ENCODE measurements around the gene ICA1L. TPM values are rescaled to one million over a fixed set of nuclear protein-coding genes. Genes with fewer than 3 reads are reported as not detected.
"Not testable (repeated sequence)": the region's sequence is repeated elsewhere in the genome, so short reads cannot be mapped to it uniquely, and the experiment has no call there.

Gene ICA1L
- total RNA-seq, 1 donor from 2014 or later = 2.7 TPM

DNA sequence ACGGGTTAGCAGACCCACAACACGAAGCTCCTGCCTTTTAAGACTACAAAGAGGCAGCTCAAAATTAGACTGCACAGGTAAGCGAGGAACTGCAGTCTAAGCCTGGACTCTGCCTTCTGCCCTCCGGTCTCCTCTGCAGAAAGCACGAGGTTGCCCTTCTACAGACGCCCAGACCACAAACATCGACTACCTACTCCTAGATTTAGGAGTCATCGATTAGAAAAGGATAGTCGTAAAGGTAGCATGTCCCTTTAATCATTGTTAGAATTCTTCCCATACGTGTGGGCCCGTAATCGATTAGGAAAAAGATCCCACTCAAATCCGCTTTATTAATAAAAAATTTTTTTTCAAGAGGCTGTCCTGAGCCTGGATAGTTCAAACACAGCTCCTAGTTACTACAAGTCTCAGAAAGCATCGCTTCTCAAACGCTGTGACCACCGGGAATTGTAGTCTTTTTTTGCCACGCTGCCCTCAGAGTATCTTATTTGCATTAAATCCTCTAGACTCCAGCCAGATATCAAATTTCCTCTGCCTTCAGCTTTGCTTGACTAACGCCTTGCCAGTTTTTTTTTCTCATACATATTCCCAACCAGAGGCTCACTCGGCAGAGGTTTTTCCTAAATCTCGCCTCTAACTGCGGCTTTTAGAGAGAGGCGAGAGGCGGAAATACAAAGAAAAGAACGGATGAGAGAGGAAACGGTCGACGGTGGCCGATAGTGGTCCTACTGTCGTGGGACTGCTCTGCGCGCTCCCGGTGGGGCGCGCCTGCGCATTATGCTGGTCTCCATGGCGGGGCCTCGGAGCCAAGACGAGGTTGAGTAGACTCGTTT lies 40.2 kb upstream of the ICA1L start, which contains the start of the genes CARF and WDR12:
Gene CARF (plus strand): TSS at position 764 of the 830 bp plus-strand sequence. CDS start 29,628 bp downstream, outside the sequence.
Gene WDR12 (minus strand): TSS at position 162 of the 830 bp plus-strand sequence. CDS start 197 bp downstream, outside the sequence.
- Histone ChIP-seq H3K9me3 (ENCODE audit: insufficient read depth, low read depth, low read length) (no peaks in the 10 kb centered on the region), H3K27me3 (ENCODE audit: insufficient read depth, low read length) (no peaks in the 10 kb centered on the region), H4K20me1 (ENCODE audit: insufficient read depth, low read length) (peaks cover 3% of the 10 kb centered on the region), H3K9ac (ENCODE audit: low read length) (peak within 1 kb of the TSS; percentile 99), H3K27ac (ENCODE audit: low read depth, low read length) (peak within 1 kb of the TSS; percentile 95), H3K4me1 (ENCODE audit: insufficient read depth, low read length) (no peaks in the 10 kb centered on the region), H2AFZ (ENCODE audit: low read depth, low read length) (peak within 1 kb of the TSS; percentile 95), H3K4me3 (ENCODE audit: insufficient read depth, low read depth, low read length) (peak within 1 kb of the TSS; percentile 100), H3K4me2 (ENCODE audit: low read length) (peak within 1 kb of the TSS; percentile 93), H3K79me2 (ENCODE audit: insufficient read depth, low read length) (peaks cover 43% of the 10 kb centered on the region), H3K36me3 (ENCODE audit: insufficient read depth, low read length) (no peaks in the 10 kb centered on the region)
- peak; percentile 13 for FAIRE-seq
- peak; percentile 92 for DNase-seq (ENCODE audit: low read depth)
- Mint-ChIP-seq H3K27ac (ENCODE audit: unreplicated experiment) (peak within 1 kb of the TSS; percentile 90), H3K4me1 (ENCODE audit: low read depth, unreplicated experiment) (peaks cover 8% of the 10 kb centered on the region), H3K27me3 (ENCODE audit: low read depth, unreplicated experiment) (no peaks in the 10 kb centered on the region), H3K36me3 (ENCODE audit: low read depth, unreplicated experiment) (no peaks in the 10 kb centered on the region), H3K9me3 (ENCODE audit: unreplicated experiment) (no peaks in the 10 kb centered on the region), H3K4me3 (ENCODE audit: unreplicated experiment) (peak within 1 kb of the TSS; percentile 99)
- TF ChIP-seq, protein P1, sequence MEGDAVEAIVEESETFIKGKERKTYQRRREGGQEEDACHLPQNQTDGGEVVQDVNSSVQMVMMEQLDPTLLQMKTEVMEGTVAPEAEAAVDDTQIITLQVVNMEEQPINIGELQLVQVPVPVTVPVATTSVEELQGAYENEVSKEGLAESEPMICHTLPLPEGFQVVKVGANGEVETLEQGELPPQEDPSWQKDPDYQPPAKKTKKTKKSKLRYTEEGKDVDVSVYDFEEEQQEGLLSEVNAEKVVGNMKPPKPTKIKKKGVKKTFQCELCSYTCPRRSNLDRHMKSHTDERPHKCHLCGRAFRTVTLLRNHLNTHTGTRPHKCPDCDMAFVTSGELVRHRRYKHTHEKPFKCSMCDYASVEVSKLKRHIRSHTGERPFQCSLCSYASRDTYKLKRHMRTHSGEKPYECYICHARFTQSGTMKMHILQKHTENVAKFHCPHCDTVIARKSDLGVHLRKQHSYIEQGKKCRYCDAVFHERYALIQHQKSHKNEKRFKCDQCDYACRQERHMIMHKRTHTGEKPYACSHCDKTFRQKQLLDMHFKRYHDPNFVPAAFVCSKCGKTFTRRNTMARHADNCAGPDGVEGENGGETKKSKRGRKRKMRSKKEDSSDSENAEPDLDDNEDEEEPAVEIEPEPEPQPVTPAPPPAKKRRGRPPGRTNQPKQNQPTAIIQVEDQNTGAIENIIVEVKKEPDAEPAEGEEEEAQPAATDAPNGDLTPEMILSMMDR (IDR thresholded peaks at IDR 0.05; ENCODE audit: insufficient read depth, low read depth, low read length) = no peak
- no peak for TF ChIP-seq EZH2 (IDR thresholded peaks at IDR 0.05; ENCODE audit: insufficient read depth, low read length)

DNA sequence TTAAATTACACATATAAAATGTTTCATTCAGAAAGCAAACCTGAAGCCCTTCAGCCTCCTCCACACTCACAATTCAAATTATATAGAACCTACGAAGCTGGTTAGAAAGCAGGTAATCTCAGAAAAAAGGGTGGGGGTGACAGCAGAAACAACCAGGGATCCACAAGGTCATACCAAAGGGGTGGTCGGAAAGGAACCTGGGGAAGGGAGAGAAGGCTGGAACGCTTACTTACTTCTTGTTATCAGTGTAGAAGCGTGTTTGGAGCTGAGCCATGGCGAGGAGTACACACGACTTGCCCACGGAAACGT lies 39.6 kb upstream of the ICA1L start:
- DNase-seq (ENCODE audit: low read depth) (no peak), FAIRE-seq (no peak)
- Mint-ChIP-seq H3K27me3 (ENCODE audit: low read depth, unreplicated experiment) (no peaks in the 10 kb centered on the region), H3K4me3 (ENCODE audit: unreplicated experiment) (peak overlapping the region; percentile 99), H3K4me1 (ENCODE audit: low read depth, unreplicated experiment) (peaks cover 8% of the 10 kb centered on the region), H3K36me3 (ENCODE audit: low read depth, unreplicated experiment) (peaks cover 2% of the 10 kb centered on the region), H3K9me3 (ENCODE audit: unreplicated experiment) (no peaks in the 10 kb centered on the region), H3K27ac (ENCODE audit: unreplicated experiment) (peak overlapping the region; percentile 83)
- H3K4me1 ChIP-seq (ENCODE audit: insufficient read depth, low read length) = no peaks in the 10 kb centered on the region
- TF ChIP-seq EZH2 (IDR thresholded peaks at IDR 0.05; ENCODE audit: insufficient read depth, low read length) = no peak
- TF ChIP-seq, protein P1 (IDR thresholded peaks at IDR 0.05; ENCODE audit: insufficient read depth, low read depth, low read length) = no peak
- H4K20me1 ChIP-seq (ENCODE audit: insufficient read depth, low read length) = peaks cover 3% of the 10 kb centered on the region
- H3K4me2 ChIP-seq (ENCODE audit: low read length) = peak overlapping the region; percentile 93
- H3K27ac ChIP-seq (ENCODE audit: low read depth, low read length) = peak overlapping the region; percentile 95
- H3K9ac ChIP-seq (ENCODE audit: low read length) = peak overlapping the region; percentile 99
- H3K79me2 ChIP-seq (ENCODE audit: insufficient read depth, low read length) = peaks cover 46% of the 10 kb centered on the region
- H2AFZ ChIP-seq (ENCODE audit: low read depth, low read length) = peak overlapping the region; percentile 95
- H3K9me3 ChIP-seq (ENCODE audit: insufficient read depth, low read depth, low read length) = no peaks in the 10 kb centered on the region
- no peaks in the 10 kb centered on the region for H3K27me3 ChIP-seq (ENCODE audit: insufficient read depth, low read length)
- no peaks in the 10 kb centered on the region for H3K36me3 ChIP-seq (ENCODE audit: insufficient read depth, low read length)
- peak overlapping the region; percentile 100 for H3K4me3 ChIP-seq (ENCODE audit: insufficient read depth, low read depth, low read length)

DNA sequence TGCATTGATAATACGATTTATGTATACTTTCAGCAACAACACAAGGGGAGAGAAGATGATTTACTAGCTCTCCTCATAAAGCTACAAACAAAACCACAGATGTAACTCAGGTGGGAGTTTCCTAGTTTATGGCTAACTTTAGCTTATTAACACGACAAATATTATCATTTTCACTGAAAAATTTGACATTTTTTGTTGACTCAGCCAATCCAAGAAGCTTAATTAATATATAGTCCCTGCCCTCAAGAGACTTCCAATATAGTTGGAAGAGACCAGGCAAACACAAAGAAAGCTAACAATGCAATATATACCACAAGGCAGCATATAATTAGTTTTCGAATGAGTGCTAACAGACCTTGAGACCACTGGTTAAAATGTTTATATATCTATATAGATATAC lies 39.1 kb upstream of the ICA1L start:
- Mint-ChIP-seq H3K27me3 (ENCODE audit: low read depth, unreplicated experiment) (no peaks in the 10 kb centered on the region), H3K27ac (ENCODE audit: unreplicated experiment) (no peak overlapping the region), H3K4me3 (ENCODE audit: unreplicated experiment) (peak overlapping the region; percentile 99), H3K36me3 (ENCODE audit: low read depth, unreplicated experiment) (peaks cover 4% of the 10 kb centered on the region), H3K4me1 (ENCODE audit: low read depth, unreplicated experiment) (peaks cover 8% of the 10 kb centered on the region), H3K9me3 (ENCODE audit: unreplicated experiment) (no peaks in the 10 kb centered on the region)
- H2AFZ ChIP-seq (ENCODE audit: low read depth, low read length) = no peak overlapping the region
- H3K27me3 ChIP-seq (ENCODE audit: insufficient read depth, low read length) = no peaks in the 10 kb centered on the region
- peak overlapping the region; percentile 99 for H3K9ac ChIP-seq (ENCODE audit: low read length)
- FAIRE-seq (no peak), DNase-seq (ENCODE audit: low read depth) (no peak)
- peaks cover 3% of the 10 kb centered on the region for H4K20me1 ChIP-seq (ENCODE audit: insufficient read depth, low read length)
- peak overlapping the region; percentile 100 for H3K4me3 ChIP-seq (ENCODE audit: insufficient read depth, low read depth, low read length)
- no peaks in the 10 kb centered on the region for H3K4me1 ChIP-seq (ENCODE audit: insufficient read depth, low read length)
- no peak overlapping the region for H3K27ac ChIP-seq (ENCODE audit: low read depth, low read length)
- no peaks in the 10 kb centered on the region for H3K9me3 ChIP-seq (ENCODE audit: insufficient read depth, low read depth, low read length)
- TF ChIP-seq, protein P1 (IDR thresholded peaks at IDR 0.05; ENCODE audit: insufficient read depth, low read depth, low read length) = no peak
- no peak for TF ChIP-seq EZH2 (IDR thresholded peaks at IDR 0.05; ENCODE audit: insufficient read depth, low read length)
- peaks cover 50% of the 10 kb centered on the region for H3K79me2 ChIP-seq (ENCODE audit: insufficient read depth, low read length)
- H3K4me2 ChIP-seq (ENCODE audit: low read length) = peak overlapping the region; percentile 93
- H3K36me3 ChIP-seq (ENCODE audit: insufficient read depth, low read length) = no peaks in the 10 kb centered on the region

DNA sequence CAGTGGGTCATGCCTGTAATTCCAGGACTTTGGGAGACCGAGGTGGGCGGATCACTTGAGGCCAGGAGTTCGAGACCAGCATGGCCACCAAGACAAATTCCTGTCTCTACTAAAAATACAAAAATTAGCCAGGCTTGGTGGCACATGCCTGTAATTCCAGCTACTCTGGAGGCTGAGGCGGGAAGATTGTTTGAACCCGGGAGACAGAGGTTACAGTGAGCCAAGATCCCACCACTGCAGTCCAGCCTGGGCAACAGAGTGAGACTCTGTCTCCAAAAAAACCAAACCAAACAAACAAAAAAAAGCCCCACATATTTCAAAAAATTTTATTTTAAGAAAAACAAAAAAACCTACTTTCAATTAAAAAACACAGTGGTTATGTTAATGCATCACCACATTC lies 38.7 kb upstream of the ICA1L start:
- not testable (repeated sequence) for FAIRE-seq; H2AFZ ChIP-seq (ENCODE audit: low read depth, low read length); H3K4me1 Mint-ChIP-seq (ENCODE audit: low read depth, unreplicated experiment); H3K4me1 ChIP-seq (ENCODE audit: insufficient read depth, low read length); H3K27me3 Mint-ChIP-seq (ENCODE audit: low read depth, unreplicated experiment); DNase-seq (ENCODE audit: low read depth); H3K36me3 Mint-ChIP-seq (ENCODE audit: low read depth, unreplicated experiment); H3K27ac ChIP-seq (ENCODE audit: low read depth, low read length); H3K27me3 ChIP-seq (ENCODE audit: insufficient read depth, low read length); H3K27ac Mint-ChIP-seq (ENCODE audit: unreplicated experiment); H3K36me3 ChIP-seq (ENCODE audit: insufficient read depth, low read length); H3K9me3 Mint-ChIP-seq (ENCODE audit: unreplicated experiment); H3K9me3 ChIP-seq (ENCODE audit: insufficient read depth, low read depth, low read length); H4K20me1 ChIP-seq (ENCODE audit: insufficient read depth, low read length)
- peaks cover 55% of the 10 kb centered on the region for H3K79me2 ChIP-seq (ENCODE audit: insufficient read depth, low read length)
- H3K4me3 ChIP-seq (ENCODE audit: insufficient read depth, low read depth, low read length) = peak overlapping the region; percentile 100
- H3K9ac ChIP-seq (ENCODE audit: low read length) = peak overlapping the region; percentile 99
- peak overlapping the region; percentile 99 for H3K4me3 Mint-ChIP-seq (ENCODE audit: unreplicated experiment)
- peak overlapping the region; percentile 93 for H3K4me2 ChIP-seq (ENCODE audit: low read length)

Measured in astrocyte (in vitro differentiated cells and primary cell).